Measurements from ENCODE around the gene MSRB2.
A peak's percentile ranks its signal among the peaks of the same experiment; 100 is the strongest.
"Not testable (repeated sequence)": the region's sequence is repeated elsewhere in the genome, so short reads cannot be mapped to it uniquely, and the experiment has no call there.

Gene MSRB2

DNA sequence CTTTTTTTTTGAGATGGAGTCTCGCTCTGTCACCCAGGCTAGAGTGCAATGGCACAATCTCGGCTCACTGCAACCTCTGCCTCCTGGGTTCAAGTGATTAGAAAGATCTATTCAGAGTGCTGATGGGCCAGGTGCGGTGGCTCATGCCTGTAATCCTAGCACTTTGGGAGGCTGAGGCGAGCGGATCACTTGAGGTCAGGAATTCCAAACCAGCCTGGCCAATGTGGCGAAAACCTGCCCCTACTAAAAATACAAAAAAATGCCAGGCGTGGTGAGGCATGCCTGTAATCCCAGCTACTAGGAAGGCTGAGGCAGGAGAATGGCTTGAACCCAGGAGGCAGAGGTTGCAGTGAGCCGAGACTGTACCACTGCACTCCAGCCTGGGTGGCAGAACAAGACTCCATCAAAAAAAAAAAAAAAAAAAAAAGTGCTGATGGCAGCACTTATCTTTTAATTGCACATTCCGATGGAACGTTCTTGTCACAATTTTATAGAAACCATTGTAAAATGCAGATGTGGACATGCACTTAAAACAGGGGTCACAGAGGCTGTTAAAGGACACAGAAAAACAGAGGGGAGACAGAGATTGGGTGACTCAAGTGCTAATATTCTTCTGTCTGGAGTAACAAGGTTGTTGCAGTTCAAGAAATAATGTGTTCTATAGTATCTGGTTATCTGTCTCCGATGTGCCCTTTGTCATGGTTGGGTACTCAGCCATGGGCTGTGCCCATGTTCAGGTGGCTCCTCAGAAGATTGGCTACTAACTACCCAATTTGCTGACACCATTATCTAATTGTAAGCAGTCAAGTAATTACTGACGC, 25.1 kb upstream of the MSRB2 start:
- not testable (repeated sequence) for DNase-seq

DNA sequence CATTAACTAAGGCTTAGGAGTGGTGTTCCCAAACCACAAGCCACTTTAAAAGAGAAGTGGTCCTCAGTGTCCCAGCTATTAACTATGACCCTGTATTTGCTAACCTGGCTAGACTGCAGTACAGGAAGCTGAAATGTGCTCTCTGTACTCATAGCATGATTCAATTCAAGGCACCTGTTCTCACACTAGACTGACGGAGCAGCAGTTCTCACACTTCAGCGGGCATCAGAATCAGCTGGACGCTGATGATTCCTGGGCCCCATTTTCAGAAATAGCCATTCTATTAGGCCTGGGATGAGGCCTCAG, 24.5 kb upstream of the MSRB2 start:
- no peak for DNase-seq

DNA sequence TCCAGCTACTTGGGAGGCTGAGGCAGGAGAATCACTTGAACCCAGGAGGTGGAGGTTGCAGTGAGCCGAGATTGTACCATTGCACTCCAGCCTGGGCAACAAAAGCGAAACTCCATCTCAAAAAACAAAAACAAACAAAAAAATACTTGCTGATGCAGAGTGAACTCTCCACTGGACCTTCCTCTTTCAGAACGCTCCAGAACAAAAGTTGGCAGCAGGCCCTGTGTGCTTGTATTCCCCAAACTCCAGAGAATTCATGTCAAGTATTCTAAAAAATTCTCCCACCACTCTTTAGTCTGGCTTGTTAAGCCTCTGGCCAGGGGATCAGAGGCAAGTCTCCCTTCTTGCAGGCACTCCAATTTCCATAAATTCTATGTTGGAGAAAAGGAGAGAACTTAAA, 22.8 kb upstream of the MSRB2 start:
- not testable (repeated sequence) for DNase-seq

DNA sequence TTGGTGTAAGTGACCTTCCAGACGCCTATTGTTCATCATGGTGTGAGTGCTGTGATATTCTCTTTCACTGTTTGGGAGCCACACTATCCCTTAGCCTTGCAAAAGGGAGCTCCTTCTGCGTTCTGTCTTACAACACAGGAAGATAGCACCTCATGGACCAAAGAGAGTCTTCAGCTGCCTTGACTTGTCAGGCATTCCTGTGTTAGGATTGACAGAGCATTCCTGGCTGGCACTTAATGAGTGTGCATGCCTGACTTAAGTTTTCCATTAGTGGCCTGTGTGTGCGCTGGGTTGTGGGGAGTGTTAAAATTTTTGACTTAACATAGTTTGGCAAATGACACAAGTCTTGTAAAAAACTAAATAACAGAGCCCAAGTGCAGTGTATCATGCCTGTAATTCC, 21.9 kb upstream of the MSRB2 start:
- DNase-seq = no peak

DNA sequence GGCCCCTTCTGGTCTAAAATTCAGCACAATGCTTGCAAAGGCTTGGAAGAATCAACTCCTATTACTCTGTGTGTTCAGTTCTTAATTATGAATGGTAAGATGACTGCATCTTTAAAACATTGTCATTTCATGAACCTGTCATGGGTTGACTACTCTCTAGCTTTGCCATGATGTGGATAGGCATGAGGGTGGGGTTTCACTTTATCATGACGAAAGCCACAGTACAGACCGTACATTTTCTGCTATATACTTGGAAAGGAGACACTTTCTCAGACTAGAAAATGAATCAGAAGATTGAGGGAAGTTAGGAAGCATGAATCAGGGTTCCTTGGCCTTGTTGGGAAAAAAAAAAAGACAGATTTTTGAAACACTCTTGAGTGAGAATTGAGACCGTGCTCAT, 19.7 kb upstream of the MSRB2 start:
- DNase-seq = no peak

DNA sequence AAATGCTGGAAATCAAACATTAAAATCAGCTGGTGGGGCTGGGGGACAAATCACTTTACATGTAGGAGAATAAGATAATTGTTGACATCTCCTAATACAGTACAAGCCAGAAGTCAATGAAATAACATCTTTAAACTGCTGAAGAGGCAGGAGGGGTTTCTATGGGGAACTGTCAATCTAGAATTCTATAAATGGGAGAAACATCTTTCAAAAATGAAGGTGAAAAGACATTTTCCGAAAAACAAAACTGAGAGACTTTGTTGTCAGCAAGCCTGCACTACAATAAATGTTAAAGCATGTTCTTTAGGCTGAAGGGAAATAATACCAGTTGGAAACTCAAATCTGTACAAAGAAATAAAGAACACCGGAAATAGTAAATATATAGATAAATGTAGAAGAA, 17.3 kb upstream of the MSRB2 start:
- DNase-seq = no peak

DNA sequence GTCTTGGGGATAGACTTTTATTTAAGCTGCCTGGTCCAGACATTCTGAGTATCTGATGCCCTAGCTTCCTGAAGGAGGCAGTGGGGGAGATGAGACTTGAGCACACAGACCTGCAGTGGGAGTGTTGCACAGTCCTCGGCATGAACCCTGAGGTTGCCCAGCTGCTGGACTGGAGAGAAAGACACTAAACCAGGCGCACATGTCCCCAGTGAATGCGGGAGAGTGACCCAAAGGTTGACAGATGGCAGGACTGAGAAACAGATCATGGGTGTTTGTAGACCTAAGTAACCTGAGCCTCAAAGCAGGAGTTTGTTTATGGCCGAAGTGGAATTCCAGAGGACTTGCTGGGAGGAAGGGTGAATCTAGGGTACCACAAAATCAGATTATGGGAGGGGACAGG, 15.7 kb upstream of the MSRB2 start:
- no peak for DNase-seq

DNA sequence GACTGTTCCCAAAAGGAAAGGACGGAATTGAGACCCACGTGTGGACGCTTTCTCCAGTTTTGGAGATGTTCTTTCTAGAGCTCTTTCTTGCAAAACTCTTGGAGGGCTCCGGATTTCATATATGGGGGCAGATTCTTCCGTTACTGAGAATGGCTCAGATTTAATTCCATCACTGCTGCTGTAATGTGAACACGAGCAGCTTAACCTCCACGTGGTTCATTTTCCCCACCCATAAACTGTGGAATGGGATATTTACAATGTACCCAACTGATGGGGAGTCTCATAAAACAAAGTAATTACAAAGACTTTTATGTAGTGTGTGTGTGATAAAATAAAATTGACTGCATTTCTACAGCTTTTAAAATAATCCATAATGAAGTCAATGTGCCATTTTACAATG, 15.1 kb upstream of the MSRB2 start:
- no peak for DNase-seq

DNA sequence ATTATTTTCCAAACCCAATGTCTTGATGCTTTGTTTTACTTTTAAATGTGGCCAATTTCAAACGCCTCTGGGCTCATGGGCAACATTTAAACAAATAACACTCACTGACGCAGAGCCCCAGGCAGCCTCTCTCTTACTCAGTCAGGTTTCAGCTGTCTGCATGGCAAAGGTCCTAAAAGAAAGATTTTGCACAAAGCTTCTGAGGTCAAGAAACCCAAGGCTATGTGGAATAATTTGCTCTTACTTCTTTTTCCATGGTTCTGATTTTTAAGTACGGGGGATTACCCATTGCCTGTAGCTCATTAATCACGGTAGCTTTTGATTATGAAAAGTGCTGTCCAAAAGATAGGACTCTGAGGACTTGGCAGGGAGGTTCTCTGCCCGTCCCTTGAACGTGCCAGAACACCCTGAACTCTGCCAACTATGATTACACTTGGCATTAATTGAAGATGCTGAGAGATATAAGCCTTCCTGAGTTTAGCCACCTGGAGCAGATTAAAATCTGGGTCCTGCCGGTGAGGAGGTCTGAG, 14.1 kb upstream of the MSRB2 start:
- peak; percentile 22 for DNase-seq

DNA sequence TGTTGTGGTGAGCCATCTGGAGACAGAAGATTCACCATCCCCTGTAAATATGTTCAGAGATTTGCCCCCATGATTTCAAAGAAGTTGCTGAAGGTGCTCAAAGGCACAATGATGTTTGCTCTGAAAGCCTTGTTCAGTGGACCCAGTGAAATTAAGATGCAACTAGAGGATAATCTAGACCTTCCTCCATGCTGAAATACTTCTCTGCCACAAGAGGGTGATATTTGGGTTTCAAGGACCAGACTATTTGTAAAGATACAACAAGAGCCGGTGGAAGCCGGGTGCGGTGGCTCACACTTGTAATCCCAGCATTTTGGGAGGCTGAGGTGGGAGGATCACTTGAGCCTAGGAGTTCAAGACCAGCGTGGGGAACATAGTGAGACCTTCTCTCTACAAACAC, 13.5 kb upstream of the MSRB2 start:
- DNase-seq = no peak

DNA sequence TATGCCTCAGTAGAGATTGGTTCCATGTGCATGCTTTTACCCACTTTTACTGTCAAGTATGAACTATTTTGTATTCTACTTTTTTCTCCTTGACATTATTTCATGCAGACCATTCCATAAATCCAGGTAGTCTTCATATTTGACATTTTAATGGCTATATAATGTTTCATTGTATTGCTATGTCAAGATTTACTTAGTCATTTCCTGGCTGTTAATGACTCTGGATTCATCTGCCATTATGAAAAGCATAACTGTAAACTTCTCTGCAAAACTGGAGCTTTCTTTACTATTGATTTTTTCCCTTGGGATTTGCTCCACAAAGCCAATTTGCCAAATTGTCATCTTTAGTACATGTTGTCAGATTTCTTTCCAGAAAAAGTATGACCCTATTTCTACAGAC, 6.8 kb upstream of the MSRB2 start:
- no peak for DNase-seq

DNA sequence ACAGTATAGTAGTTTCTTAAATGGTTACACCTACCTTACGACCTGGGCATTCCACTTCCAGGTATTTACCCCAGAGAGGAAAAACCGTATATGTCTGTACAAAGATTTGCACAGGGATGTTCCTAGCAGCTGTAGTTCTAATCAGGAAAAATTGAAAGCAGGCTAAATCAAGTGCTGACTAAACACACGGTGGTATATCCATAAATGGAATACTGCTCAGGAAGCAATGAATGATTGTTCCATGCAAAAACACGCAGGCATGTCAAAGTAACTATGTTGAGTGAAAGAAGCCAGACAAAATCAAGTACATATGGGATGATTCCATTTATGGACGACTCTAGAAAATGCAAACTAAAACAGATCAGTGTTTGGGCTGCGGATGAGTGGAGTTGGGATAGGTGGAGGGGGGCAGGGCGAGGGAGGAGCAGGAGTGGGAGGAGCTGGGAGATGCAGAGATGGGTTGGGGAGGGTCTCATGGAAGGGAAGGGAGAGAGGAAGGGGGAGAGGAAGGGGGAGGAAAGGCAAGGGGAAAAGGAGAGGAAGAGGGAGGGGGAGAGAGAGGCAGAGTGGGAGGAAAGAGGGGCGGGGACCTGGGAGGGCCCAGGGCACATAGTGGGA, 484 bp upstream of the MSRB2 start:
- DNase-seq = no peak

DNA sequence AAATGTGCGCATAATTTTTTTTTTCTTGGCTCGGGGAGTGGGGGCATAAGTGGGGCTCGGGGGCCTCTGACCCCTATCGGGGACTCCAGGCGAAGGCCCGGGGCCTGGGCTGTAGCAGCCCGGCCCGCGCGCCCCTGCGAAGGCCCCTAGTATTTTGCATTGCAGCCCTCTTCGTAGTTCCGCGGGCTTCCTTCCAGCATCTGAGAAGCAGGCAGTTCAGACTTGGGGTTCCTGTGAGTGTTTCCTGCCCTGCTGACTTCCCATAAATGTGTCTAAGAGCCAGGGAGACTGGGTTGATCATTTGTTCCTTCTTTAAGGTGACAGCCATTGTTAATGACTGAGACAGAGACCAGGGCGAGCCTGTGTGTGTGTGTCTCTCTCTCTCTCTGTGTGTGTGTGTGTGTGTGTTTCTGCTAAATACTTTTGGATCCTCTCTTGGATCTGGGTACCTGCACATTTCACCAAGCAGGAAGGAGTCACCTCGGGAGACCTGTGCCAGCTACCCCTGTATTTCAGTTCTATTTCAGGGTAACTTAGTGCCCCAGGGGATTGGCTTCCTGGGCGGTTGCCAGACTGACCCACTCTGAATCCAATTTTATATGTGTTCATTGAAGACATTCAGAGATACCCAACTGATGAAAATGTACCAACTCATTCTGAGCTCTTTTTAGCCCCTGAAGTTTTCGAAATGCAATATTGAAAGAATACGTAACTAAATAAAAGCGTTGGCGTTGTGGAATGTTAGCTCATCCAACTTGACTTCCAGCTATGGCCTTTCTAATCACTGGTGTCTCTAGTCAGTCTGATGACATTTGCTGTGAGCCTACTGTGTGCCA, 805 bp downstream of the MSRB2 start:
- peak; percentile 87 for DNase-seq

DNA sequence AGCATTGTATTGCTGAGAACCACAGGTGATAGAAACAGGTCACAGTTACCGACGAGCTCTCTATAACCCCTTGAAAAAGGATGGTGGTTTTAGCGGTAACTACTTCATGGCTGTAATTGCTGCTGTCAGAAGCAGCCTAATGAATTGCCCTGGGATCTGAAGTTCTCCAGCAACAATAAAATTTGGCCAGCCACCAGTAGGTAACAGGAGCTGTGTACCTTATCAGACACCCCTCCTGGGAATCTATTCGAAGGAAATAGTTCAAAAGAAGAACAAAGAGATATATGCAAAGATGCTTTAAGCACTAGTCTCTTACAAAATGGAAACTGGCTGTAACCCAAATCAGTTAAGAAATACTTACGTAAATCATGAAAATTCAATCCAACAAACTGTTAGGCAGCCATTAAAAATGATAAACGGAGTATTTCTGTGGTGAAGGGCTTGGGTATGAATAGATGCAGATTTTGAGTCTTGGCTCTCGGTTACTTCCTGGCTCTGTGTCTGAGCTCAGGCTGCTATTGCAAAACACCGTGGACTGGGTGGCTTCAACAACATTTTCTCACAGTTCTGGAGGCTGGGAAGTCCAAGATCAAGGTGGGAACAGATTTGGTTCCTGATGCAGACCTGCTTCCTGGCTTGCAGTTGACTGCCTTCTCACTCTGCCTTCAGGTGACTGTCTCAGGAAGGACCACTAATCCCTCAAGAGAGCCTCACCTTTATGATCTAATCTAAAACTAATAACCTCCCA, 1.6 kb downstream of the MSRB2 start:
- peak; percentile 29 for DNase-seq

DNA sequence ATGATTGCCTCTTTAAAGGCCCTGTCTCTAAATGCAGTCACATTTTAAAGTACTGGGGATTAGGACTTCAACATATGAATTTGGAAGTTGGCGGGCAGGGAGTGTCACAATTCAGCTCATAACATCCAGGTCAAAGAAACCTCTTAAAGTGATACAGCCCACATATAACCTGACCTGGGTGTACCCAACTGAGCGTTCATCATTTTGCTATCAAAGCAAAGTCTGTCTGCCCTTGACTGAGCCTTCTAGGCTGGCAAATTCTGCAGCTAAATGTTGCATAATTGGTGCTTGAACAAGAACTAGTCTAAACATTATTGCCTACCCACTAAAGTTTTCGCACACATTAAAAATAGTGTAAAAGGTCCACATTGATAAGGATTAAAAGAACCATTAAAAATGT, 3.7 kb downstream of the MSRB2 start:
- no peak for DNase-seq

DNA sequence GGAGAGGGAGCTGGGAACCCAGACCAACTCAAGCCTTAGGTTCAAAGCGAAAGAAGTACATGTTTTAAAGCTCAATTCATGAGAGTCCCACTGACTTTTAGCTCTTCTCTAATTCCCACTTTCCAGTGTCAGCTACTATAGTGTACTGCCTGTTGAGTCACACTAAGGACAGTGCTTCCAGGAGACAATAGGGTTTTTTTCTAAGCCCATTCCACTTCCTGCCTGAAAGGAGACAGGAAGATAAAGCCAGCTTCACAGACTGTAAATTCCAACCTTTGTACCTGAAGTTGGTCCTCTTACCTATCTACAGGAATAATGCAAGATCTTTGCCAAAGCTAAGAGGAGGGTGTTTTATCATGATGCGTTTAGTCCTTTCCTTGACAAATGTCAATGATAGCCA, 4.4 kb downstream of the MSRB2 start:
- no peak for DNase-seq

DNA sequence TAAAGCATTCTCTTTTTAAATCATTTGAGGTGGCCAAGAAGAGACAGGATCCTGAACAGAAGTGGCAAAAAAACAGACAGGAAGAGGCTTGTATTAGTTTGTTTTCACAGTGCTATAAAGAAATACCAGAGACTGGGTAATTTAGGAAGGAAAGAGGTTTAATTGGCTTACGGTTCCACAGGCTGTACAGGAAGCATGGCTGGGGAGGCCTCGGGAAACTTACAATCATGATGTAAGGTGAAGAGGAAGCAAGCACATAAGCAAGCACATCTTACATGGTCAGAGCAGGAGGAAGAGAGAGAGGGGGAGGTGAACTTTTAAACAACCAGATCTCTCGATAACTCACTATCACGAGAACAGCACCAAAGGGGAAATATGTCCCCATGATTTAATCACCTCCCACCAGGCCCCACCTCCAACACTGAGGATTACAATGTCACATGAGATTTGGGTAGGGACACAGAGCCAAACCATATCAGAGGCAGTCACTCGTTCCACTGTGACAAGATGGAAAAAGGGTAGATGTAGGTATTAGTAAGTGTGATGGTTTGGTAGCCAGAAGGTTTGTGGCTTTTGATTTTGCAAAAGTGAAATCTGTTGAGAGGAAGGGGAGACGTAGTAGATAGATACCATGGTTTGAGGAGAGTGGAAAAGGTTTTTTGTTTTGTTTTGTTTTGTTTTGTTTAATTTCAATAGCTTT, 5.1 kb downstream of the MSRB2 start:
- DNase-seq = no peak

DNA sequence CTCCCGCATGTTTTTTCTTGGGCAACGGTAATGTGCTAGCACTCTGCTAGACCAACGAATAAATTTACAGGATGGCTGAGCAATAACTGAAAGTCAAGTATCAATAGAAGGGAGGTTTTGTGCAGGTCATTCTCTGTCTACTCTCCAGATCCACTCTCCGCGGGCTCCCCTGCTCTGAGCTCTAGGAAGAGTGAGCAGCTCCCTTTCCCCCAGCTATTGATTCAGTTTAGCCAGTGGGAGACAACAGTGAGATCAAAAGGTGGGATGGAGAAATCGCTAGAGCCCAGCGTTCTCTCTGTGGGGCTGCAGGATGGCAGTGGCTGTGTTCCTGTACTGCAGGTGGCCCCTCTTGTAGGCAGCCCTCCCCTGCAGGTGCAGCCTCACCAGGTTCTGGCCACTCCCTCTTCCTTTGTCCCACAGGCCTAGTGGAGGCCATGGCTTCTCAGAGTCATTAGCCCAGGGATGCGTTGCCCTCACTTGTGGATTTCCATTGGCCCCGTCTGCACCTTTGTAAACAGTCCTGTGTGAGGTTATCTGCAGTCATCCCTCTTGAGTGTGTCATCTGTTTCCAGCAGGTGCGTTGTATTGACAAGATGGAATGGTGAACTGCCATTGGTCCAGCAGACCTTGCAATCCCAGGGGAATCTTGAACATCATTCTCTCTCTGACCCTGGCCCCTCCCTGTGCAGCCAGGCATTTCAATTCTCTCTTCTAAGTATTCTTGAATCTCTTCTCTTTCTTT, 11.1 kb downstream of the MSRB2 start:
- peak; percentile 28 for DNase-seq

DNA sequence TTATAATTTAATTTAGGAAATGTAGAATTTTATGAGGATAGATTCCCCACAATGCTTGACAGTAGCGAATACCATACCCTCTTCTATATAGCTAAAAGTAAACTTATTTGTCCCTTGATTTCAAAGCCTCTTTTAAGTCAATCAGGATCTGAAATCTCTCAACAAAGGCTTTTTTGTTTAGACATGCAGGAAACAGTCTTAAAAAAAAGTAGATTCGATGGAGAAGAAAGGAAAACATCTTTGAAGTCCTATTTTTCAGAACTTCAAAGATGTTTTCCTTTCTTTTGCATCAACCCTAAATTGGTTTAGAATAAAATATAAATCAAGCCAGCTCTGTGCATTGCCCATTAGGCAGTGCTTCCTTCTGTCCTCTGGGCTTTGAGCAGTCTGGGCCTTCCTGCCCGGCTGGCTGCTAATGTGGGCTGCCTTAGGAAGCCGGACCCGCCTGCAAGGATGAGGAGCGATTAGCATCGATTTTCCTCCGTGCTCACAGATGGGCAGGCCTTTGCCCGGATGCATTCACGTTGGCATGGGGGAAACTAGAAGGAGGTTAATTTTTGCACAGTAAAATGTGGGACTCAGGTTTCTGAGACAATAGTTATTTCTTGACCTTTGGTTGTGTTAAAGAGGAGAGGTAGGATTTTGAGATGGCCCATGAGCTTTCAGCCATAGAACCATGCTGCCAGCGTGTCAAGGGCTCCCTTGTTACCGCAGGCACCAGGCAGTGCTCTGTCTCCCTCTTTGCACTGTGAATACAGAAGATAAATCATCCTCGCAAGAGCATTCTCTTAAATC, 15.5 kb downstream of the MSRB2 start:
- DNase-seq = peak; percentile 47

DNA sequence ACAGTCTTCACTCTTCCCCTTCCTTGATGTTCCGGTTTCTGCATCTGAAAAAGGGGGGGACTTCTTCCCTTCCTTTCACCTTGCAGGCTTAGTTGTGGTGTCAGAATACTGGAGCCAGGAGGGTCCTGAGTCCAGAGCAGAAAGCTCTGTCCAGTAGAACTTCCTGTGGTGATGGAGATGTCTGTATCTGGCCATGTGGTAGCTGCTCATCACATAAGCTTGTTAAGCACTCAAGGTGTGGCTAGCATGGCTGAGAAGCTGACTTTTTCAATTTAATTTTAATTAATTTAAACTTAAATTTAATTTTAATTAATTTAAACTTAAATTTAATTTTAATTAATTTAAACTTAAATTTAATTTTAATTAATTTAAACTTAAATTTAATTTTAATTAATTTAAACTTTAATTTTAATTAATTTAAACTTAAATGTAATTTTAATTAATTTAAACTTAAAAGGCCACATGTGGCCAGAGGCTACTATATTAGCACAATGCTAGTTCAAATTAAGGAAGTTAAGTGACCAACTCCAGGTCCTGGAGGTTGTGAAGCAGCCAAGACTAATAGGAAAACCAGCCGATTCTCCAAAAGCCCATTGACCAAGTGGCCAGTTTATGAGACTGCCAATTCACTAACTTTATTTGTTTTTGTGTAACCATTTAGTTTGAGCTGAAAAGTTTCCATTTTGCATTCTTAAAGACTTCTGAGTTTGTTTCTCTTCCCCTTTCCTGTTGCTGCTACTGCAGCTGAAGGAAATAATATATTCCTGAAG, 16.3 kb downstream of the MSRB2 start:
- no peak for DNase-seq
